ENCODE data around the gene IL1F10. TPM values are rescaled to one million over a fixed set of nuclear protein-coding genes. Genes with fewer than 3 reads are reported as not detected.

IL1F10 gene
- total and polyA plus RNA-seq, 9 donors = not detected

DNA sequence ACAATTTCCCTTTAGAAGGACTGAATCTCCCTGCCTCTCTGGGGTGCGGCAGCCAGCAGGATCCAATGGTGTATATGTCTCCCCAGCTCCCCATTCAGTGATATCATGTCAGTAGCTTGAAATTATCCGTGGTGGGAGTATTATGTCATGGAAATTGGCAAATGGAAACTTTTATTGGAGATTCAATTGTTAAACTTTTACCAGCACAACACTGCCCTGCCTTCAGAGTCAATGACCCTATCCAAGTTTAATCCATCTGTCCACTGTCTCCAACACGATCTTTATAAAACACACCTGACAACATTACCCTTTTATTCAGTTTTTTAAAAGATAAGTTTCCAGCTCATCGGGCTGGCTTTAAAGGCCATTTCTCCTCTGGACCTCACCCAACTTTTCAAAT lies 54.6 kb downstream of the IL1F10 start:
- H3K36me3 ChIP-seq = no peaks in the 10 kb centered on the region
- no peak overlapping the region for H3K4me3 ChIP-seq
- no peak overlapping the region for H3K27ac ChIP-seq
- no peaks in the 10 kb centered on the region for H3K9me3 ChIP-seq
- no peak for TF ChIP-seq EP300 (IDR thresholded peaks at IDR 0.05)
- no peak for TF ChIP-seq POLR2A (IDR thresholded peaks at IDR 0.05)
- TF ChIP-seq, protein P1, sequence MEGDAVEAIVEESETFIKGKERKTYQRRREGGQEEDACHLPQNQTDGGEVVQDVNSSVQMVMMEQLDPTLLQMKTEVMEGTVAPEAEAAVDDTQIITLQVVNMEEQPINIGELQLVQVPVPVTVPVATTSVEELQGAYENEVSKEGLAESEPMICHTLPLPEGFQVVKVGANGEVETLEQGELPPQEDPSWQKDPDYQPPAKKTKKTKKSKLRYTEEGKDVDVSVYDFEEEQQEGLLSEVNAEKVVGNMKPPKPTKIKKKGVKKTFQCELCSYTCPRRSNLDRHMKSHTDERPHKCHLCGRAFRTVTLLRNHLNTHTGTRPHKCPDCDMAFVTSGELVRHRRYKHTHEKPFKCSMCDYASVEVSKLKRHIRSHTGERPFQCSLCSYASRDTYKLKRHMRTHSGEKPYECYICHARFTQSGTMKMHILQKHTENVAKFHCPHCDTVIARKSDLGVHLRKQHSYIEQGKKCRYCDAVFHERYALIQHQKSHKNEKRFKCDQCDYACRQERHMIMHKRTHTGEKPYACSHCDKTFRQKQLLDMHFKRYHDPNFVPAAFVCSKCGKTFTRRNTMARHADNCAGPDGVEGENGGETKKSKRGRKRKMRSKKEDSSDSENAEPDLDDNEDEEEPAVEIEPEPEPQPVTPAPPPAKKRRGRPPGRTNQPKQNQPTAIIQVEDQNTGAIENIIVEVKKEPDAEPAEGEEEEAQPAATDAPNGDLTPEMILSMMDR (IDR thresholded peaks at IDR 0.05) = no peak
- H3K27me3 ChIP-seq = no peaks in the 10 kb centered on the region
- H3K4me1 ChIP-seq (ENCODE audit: insufficient read depth) = no peaks in the 10 kb centered on the region
- DNase-seq = no peak
- intact Hi-C loops (cut with DNase I) = no loop called here
- WGBS, 3 donors = 58 to 71% (median 67%) methylated on average over 4 of the region's 4 CpGs

DNA sequence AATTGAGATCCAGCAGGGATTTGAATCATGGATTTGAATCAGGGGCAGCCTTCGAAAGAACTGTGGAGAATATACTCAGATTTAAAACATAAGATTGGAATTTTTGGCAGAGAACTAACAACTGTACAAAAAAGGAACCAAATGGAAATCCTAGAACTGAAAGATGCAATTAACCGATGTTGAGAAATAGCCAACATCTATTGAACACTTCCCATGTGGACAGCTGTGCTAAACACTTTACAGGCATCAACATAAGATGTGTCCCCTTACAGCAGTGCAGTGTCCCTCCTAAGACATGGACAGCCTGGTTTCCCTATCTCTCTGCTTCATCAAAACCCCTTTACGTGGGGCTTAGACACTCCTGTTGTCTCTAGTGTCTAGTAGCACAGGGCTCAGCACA lies 56.0 kb downstream of the IL1F10 start:
- H3K27me3 ChIP-seq = no peaks in the 10 kb centered on the region
- no peaks in the 10 kb centered on the region for H3K4me1 ChIP-seq (ENCODE audit: insufficient read depth)
- no peak overlapping the region for H3K4me3 ChIP-seq
- WGBS, 3 donors = 74 to 81% (median 77%) methylated on average over 3 of the region's 3 CpGs
- TF ChIP-seq POLR2A (IDR thresholded peaks at IDR 0.05) (no peak), EP300 (IDR thresholded peaks at IDR 0.05) (no peak)
- TF ChIP-seq, protein P1 (IDR thresholded peaks at IDR 0.05) = no peak
- no peak for DNase-seq
- no peak overlapping the region for H3K27ac ChIP-seq
- intact Hi-C loops (cut with DNase I) = no loop called here
- no peaks in the 10 kb centered on the region for H3K36me3 ChIP-seq
- no peaks in the 10 kb centered on the region for H3K9me3 ChIP-seq

DNA sequence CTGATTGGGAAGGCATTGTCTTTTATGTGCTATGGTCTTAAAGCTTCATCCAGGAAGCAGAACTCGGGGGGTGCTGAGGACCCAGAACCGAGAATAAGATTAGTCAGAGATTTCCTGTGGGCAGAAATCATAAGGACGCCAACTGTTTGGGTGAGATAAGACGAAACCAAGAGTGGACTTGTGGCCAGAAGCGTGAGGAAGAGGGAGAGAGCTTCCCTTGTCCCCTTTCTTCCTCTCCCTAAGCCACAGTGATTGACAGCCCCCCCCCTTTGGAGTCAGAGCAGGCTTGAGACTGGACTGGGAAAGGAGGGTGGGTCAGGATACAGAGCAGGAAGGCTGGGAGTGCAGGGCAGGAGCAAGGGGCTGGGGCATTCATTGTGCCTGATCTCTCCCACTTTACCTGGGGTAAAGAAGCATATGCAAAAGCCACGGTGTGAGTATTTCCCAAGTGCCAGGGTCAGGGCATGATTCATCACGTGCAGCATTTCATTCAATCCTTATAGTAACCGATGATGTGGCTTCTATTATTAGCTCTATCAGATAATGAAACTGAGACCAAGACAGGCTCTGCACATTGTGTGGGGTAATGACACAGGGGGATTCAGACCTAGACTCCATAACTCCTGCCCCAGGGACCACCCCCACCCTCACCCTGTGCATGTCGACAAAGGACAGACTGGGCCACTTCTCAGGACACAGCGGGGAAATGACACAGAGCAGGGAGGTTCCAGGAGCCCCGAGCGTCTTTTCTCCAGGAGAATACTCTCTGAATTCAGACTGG lies 56.6 kb downstream of the IL1F10 start:
- TF ChIP-seq POLR2A (IDR thresholded peaks at IDR 0.05) = no peak
- no peak for TF ChIP-seq EP300 (IDR thresholded peaks at IDR 0.05)
- TF ChIP-seq, protein P1 (IDR thresholded peaks at IDR 0.05) = no peak
- Histone ChIP-seq H3K36me3 (no peaks in the 10 kb centered on the region), H3K9me3 (no peaks in the 10 kb centered on the region), H3K27ac (no peak overlapping the region), H3K4me1 (ENCODE audit: insufficient read depth) (no peaks in the 10 kb centered on the region), H3K27me3 (no peaks in the 10 kb centered on the region), H3K4me3 (no peak overlapping the region)
- 62 to 74% (median 66%) methylated on average over 12 of the region's 12 CpGs for WGBS, 3 donors
- intact Hi-C loops (cut with DNase I) = no loop called here
- DNase-seq = no peak

Small RNA genes lying within 50 kb of the gene (small RNA-seq; reads per million reads assigned to genes)
- not detected for gene RNU6-1180P

Other genes with a start within 250 kb of the IL1F10 start
- 1 to 10 TPM in 6 of 7 donors, not detected in 1; 1.5 to 5.2 (median 2.3) TPM for gene IL1B, start 231.2 kb upstream of the IL1F10 start, total RNA-seq
- 1 to 10 TPM in 1 of 2 donors, under 1 TPM in 1; 0.39 to 2.7 TPM for gene IL1B, start 231.2 kb upstream of the IL1F10 start, polyA plus RNA-seq
- not detected for gene IL37, start 156.8 kb upstream of the IL1F10 start, total RNA-seq
- not detected for gene IL37, start 156.8 kb upstream of the IL1F10 start, polyA plus RNA-seq
- not detected for gene IL36G, start 90.0 kb upstream of the IL1F10 start, total RNA-seq
- gene IL36G, start 90.0 kb upstream of the IL1F10 start, polyA plus RNA-seq = not detected
- not detected for gene IL36A, start 62.5 kb upstream of the IL1F10 start, total RNA-seq
- not detected for gene IL36A, start 62.5 kb upstream of the IL1F10 start, polyA plus RNA-seq
- gene IL36B, start 15.1 kb upstream of the IL1F10 start, total RNA-seq = not detected
- not detected for gene IL36B, start 15.1 kb upstream of the IL1F10 start, polyA plus RNA-seq
- gene IL36RN, start 8.8 kb upstream of the IL1F10 start, total RNA-seq = not detected
- gene IL36RN, start 8.8 kb upstream of the IL1F10 start, polyA plus RNA-seq = not detected
- 1 to 10 TPM in 2 of 7 donors, under 1 TPM in 4, not detected in 1; 0.36 to 7.9 (median 0.56) TPM for gene IL1RN, start 59.6 kb downstream of the IL1F10 start, total RNA-seq
- 1 to 10 TPM in 1 of 2 donors, under 1 TPM in 1; 0.29 to 1.5 TPM for gene IL1RN, start 59.6 kb downstream of the IL1F10 start, polyA plus RNA-seq
- gene PSD4, start 106.0 kb downstream of the IL1F10 start, total RNA-seq = 10 to 100 TPM in 1 of 7 donors, 1 to 10 TPM in 6; 2.0 to 14.1 (median 5.4) TPM
- gene PSD4, start 106.0 kb downstream of the IL1F10 start, polyA plus RNA-seq = 1 to 10 TPM; 1.2 to 3.3 TPM
- gene PAX8, start 211.0 kb downstream of the IL1F10 start, total RNA-seq = 10 to 100 TPM in 4 of 7 donors, 1 to 10 TPM in 1, under 1 TPM in 2; 0.15 to 90.1 (median 10.1) TPM
- 1 to 10 TPM; 2.0 to 2.2 TPM for gene PAX8, start 211.0 kb downstream of the IL1F10 start, polyA plus RNA-seq

All from ovary (tissue), 9 donors.